ENCODE results near the gene SUCO. TPM values are rescaled to one million over a fixed set of nuclear protein-coding genes. Genes with fewer than 3 reads are reported as not detected.

The SUCO gene
- total and polyA plus RNA-seq, 2 donors (not counting 3 experiments of a cell fraction or from before 2014, with no cell fraction given): 5.1 to 27.2 TPM

DNA sequence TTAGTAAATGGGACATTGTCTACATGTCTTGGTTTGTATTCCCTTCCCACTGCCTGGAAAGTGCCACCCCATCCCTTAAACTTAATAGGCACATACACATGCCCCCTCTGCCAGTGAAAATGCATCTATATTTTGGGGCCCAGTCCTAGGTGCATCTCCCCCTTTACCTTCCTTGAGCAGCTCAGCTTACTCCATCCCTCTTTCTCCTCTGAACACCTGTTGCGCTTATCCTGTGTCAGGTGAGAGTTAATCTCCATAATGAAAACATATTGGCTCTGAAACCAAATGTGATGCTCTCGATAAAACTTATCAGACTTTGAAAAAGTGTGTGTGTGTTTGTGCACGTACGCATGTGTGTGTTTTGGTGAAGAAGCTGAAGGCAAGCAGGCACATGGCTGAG, 15.4 kb upstream of the SUCO start:
- Histone ChIP-seq H3K9me3 (replicated peaks; ENCODE audit: control insufficient read depth, insufficient read depth, low read length) (no peaks in the 10 kb centered on the region), H4K20me1 (replicated peaks; ENCODE audit: control insufficient read depth, extremely low read depth, insufficient read depth, low read length) (no peaks in the 10 kb centered on the region), H3K4me3 (replicated peaks in 1 of 3; ENCODE audit: insufficient read depth in 1 of 3, low read depth in 1 of 3, low read length in 3 of 3) (no peak overlapping the region), H3K27me3 (ENCODE audit: control insufficient read depth in 2 of 2, insufficient read depth in 2 of 2, low read length in 2 of 2) (no peaks in the 10 kb centered on the region), H3K36me3 (ENCODE audit: control insufficient read depth in 2 of 2, extremely low read depth in 1 of 2, insufficient read depth in 2 of 2, low read length in 2 of 2) (no peaks in the 10 kb centered on the region), H3K27ac (ENCODE audit: insufficient read depth, low read depth, low read length) (no peak overlapping the region), H3K4me1 (ENCODE audit: control insufficient read depth, extremely low read depth, insufficient read depth, low read length) (no peaks in the 10 kb centered on the region), H3K4me2 (ENCODE audit: insufficient read depth, low read length) (no peak overlapping the region), H3K9ac (replicated peaks; ENCODE audit: extremely low read depth, insufficient read depth, low read length) (no peak overlapping the region), H3K79me2 (ENCODE audit: control insufficient read depth, insufficient read depth, low read length) (no peaks in the 10 kb centered on the region), H3K9me1 (replicated peaks; ENCODE audit: control insufficient read depth, extremely low read depth, insufficient read depth, low read length) (no peaks in the 10 kb centered on the region), H2AFZ (ENCODE audit: low read depth, low read length) (no peak overlapping the region)
- no peak for FAIRE-seq
- dilution Hi-C loops (cut with MboI; ENCODE audit: extremely low pct_ligation_motif_present, low sequenced_read_pairs): no loop called here
- no TSS peak for BruUV-seq (replicated peaks)
- ChIA-PET POLR2A (no interaction called here), CTCF (no interaction called here)
- no peak for DNase-seq (ENCODE audit: low read depth, low spot score)
- intact Hi-C loops (cut with micrococcal nuclease): no loop called here
- TF ChIP-seq MYC (IDR thresholded peaks at IDR 0.05; ENCODE audit: low read depth, low read length): no peak

DNA sequence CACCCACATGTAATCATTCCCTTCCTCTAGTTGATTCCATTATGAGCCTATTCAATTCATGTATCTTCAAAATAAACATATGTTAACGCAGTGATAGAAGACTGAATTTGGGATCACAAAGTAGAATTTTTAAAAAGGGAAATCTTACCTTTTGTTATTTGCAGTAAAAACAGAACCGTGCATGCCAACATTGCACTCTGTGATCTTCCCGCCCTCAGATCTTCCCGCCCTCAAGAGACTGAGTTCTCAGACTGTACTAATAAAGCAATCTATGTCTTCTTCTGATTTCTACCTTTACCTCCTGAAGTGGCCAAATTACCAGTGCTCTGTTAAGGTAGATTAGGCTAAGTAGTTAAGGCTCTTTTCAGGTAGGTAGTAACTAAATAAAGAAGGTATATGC, 3.6 kb upstream of the SUCO start:
- no peak for FAIRE-seq
- dilution Hi-C loops (cut with MboI; ENCODE audit: extremely low pct_ligation_motif_present, low sequenced_read_pairs): no loop called here
- intact Hi-C loops (cut with micrococcal nuclease): no loop called here
- Histone ChIP-seq H3K9me1 (replicated peaks; ENCODE audit: control insufficient read depth, extremely low read depth, insufficient read depth, low read length) (no peaks in the 10 kb centered on the region), H3K4me3 (replicated peaks in 1 of 3; ENCODE audit: insufficient read depth in 1 of 3, low read depth in 1 of 3, low read length in 3 of 3) (no peak overlapping the region), H3K4me1 (ENCODE audit: control insufficient read depth, extremely low read depth, insufficient read depth, low read length) (peaks cover 9% of the 10 kb centered on the region), H3K4me2 (ENCODE audit: insufficient read depth, low read length) (no peak overlapping the region), H3K79me2 (ENCODE audit: control insufficient read depth, insufficient read depth, low read length) (peaks cover 10% of the 10 kb centered on the region), H3K9ac (replicated peaks; ENCODE audit: extremely low read depth, insufficient read depth, low read length) (no peak overlapping the region), H2AFZ (ENCODE audit: low read depth, low read length) (no peak overlapping the region), H3K9me3 (replicated peaks; ENCODE audit: control insufficient read depth, insufficient read depth, low read length) (no peaks in the 10 kb centered on the region), H3K36me3 (ENCODE audit: control insufficient read depth in 2 of 2, extremely low read depth in 1 of 2, insufficient read depth in 2 of 2, low read length in 2 of 2) (no peaks in the 10 kb centered on the region), H3K27me3 (ENCODE audit: control insufficient read depth in 2 of 2, insufficient read depth in 2 of 2, low read length in 2 of 2) (peaks cover 7 to 17% of the 10 kb centered on the region in 2 experiments), H3K27ac (ENCODE audit: insufficient read depth, low read depth, low read length) (no peak overlapping the region), H4K20me1 (replicated peaks; ENCODE audit: control insufficient read depth, extremely low read depth, insufficient read depth, low read length) (no peaks in the 10 kb centered on the region)
- no TSS peak for BruUV-seq (replicated peaks)
- TF ChIP-seq POLR2AphosphoS5 (IDR thresholded peaks at IDR 0.05; ENCODE audit: insufficient read depth, low read depth, low read length): no peak
- DNase-seq (ENCODE audit: low read depth, low spot score): no peak
- CTCF ChIA-PET: no interaction called here
- POLR2A ChIA-PET: no interaction called here
